Measurements from ENCODE around the gene SPTBN1. TPM values are rescaled to one million over a fixed set of nuclear protein-coding genes. Genes with fewer than 3 reads are reported as not detected.

SPTBN1 gene
- total and polyA plus RNA-seq, 9 of the 15 experiments (the other 6 are each of a cell fraction or from before 2014, with no cell fraction given), result 8.9 to 66.8 (median 31.4) TPM

- ChIA-PET CTCF (ENCODE audit: low intra/inter-chr PET ratio) (no interaction called here), POLR2A (interaction anchor here (1.0 to 2.2 kb wide), 6 partner anchors 8 to 27 kb away, joined by 3 to 6 read pairs (median 4); no protein-coding TSS in a partner anchor)
- Histone ChIP-seq H3K36me3 (ENCODE audit: control insufficient read depth, insufficient read depth, low read length) (peaks cover 13% of the 10 kb centered on the region; the same call in 1 of the 3 replicates), H3K9ac (ENCODE audit: insufficient read depth in 1 of 2, low read depth in 2 of 2, low read length in 2 of 2) (no peak overlapping the region), H3K9me1 (ENCODE audit: control insufficient read depth, insufficient read depth, low read length) (no peaks in the 10 kb centered on the region), H3K4me1 (replicated peaks in 1 of 2; ENCODE audit: control insufficient read depth in 2 of 2, insufficient read depth in 2 of 2, low read length in 2 of 2) (peaks cover 39 to 85% of the 10 kb centered on the region in 2 experiments), H3K9me3 (replicated peaks; ENCODE audit: control insufficient read depth, insufficient read depth, low read depth, low read length) (no peaks in the 10 kb centered on the region), H2AFZ (ENCODE audit: low read depth, low read length) (no peak overlapping the region), H3K4me3 (no peak overlapping the region), H3K27me3 (ENCODE audit: control insufficient read depth in 2 of 2, insufficient read depth in 2 of 2, low read length in 2 of 2) (no peaks in the 10 kb centered on the region), H3K27ac (ENCODE audit: extremely low read depth, low read depth, low read length) (no peak overlapping the region; the same call in 2 of the 3 replicates), H3K79me2 (ENCODE audit: control insufficient read depth, insufficient read depth, low read length) (peaks cover 83% of the 10 kb centered on the region), H3K4me2 (ENCODE audit: insufficient read depth, low read length) (no peak overlapping the region), H4K20me1 (replicated peaks; ENCODE audit: control insufficient read depth, insufficient read depth, low read length) (no peaks in the 10 kb centered on the region)
- DNase-seq (ENCODE audit: extremely low read depth in 1 of 4, low spot score in 3 of 4) (no peak), FAIRE-seq (no peak), ATAC-seq (no peak)
- intact Hi-C loops (cut with micrococcal nuclease) (no loop called here), in situ Hi-C loops (cut with MboI) (no loop called here)
- BruUV-seq (replicated peaks), result no TSS peak
- WGBS (ENCODE audit: insufficient coverage, low coverage, missing lambda C conversion rate), result 89% methylated on average over 5 of the region's 5 CpGs
- TF ChIP-seq POU5F1 (IDR thresholded peaks at IDR 0.05; ENCODE audit: borderline replicate concordance, low read depth, low read length, partially characterized antibody) (no peak), ESRRA (IDR thresholded peaks at IDR 0.05; ENCODE audit: borderline replicate concordance, low read depth) (no peak), SMARCB1 (IDR thresholded peaks at IDR 0.05; ENCODE audit: insufficient read length, low read depth) (no peak), RNF2 (IDR thresholded peaks at IDR 0.05) (no peak), PRMT5 (CRISPR knock-in tag; IDR thresholded peaks at IDR 0.05) (no peak), CBFA2T2 (conservative IDR thresholded peaks at IDR 0.05) (no peak), IFI16 (CRISPR knock-in tag; IDR thresholded peaks at IDR 0.05) (no peak), HMG20B (CRISPR knock-in tag; IDR thresholded peaks at IDR 0.05) (no peak), HDGF (IDR thresholded peaks at IDR 0.05) (no peak), HNRNPUL1 (IDR thresholded peaks at IDR 0.05; ENCODE audit: low read length) (no peak), BDP1 (IDR thresholded peaks at IDR 0.05; ENCODE audit: insufficient read depth, insufficient read length) (no peak), CREB3L1 (IDR thresholded peaks at IDR 0.05; ENCODE audit: borderline replicate concordance, low read depth) (no peak)
- TF ChIP-seq, protein P1, sequence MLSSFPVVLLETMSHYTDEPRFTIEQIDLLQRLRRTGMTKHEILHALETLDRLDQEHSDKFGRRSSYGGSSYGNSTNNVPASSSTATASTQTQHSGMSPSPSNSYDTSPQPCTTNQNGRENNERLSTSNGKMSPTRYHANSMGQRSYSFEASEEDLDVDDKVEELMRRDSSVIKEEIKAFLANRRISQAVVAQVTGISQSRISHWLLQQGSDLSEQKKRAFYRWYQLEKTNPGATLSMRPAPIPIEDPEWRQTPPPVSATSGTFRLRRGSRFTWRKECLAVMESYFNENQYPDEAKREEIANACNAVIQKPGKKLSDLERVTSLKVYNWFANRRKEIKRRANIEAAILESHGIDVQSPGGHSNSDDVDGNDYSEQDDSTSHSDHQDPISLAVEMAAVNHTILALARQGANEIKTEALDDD (IDR thresholded peaks at IDR 0.05), result no peak
- TF ChIP-seq, protein P2, sequence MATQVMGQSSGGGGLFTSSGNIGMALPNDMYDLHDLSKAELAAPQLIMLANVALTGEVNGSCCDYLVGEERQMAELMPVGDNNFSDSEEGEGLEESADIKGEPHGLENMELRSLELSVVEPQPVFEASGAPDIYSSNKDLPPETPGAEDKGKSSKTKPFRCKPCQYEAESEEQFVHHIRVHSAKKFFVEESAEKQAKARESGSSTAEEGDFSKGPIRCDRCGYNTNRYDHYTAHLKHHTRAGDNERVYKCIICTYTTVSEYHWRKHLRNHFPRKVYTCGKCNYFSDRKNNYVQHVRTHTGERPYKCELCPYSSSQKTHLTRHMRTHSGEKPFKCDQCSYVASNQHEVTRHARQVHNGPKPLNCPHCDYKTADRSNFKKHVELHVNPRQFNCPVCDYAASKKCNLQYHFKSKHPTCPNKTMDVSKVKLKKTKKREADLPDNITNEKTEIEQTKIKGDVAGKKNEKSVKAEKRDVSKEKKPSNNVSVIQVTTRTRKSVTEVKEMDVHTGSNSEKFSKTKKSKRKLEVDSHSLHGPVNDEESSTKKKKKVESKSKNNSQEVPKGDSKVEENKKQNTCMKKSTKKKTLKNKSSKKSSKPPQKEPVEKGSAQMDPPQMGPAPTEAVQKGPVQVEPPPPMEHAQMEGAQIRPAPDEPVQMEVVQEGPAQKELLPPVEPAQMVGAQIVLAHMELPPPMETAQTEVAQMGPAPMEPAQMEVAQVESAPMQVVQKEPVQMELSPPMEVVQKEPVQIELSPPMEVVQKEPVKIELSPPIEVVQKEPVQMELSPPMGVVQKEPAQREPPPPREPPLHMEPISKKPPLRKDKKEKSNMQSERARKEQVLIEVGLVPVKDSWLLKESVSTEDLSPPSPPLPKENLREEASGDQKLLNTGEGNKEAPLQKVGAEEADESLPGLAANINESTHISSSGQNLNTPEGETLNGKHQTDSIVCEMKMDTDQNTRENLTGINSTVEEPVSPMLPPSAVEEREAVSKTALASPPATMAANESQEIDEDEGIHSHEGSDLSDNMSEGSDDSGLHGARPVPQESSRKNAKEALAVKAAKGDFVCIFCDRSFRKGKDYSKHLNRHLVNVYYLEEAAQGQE (IDR thresholded peaks at IDR 0.05; ENCODE audit: borderline replicate concordance), result no peak
- TF ChIP-seq, protein P2 (CRISPR knock-in tag; IDR thresholded peaks at IDR 0.05; ENCODE audit: low read depth), result no peak
These were observed 143.2 kb downstream of the SPTBN1 start for GRCh38 chr2:54599326-54599710.

All from K562 (cell line).